Cardiac fibroblast (primary cell): ENCODE data around the gene RAE1.

Source experiments
- DNase-seq, 2 donors: peaks; one replicate each; pipeline versions ENCODE4 v3.0.0 to v3.0.0-alpha.2; 2010; ENCODE audit warnings: low read depth in 2 of 2
- H3K4me3 ChIP-seq, 2 donors: replicated peaks in 1 of 2; 1 replicate in 1 of 2; 2 replicates in 1 of 2; pipeline ENCODE4 v1.5.1; 2011; ENCODE audit warnings: low read depth in 2 of 2, low read length in 2 of 2, mild to moderate bottlenecking in 2 of 2, moderate library complexity in 1 of 2
- CTCF ChIP-seq: IDR thresholded peaks from one replicate; pipeline ENCODE4 v1.5.1; 2011; ENCODE audit warnings: low read depth, mild to moderate bottlenecking, low read length, inconsistent platforms

Gene RAE1

DNA sequence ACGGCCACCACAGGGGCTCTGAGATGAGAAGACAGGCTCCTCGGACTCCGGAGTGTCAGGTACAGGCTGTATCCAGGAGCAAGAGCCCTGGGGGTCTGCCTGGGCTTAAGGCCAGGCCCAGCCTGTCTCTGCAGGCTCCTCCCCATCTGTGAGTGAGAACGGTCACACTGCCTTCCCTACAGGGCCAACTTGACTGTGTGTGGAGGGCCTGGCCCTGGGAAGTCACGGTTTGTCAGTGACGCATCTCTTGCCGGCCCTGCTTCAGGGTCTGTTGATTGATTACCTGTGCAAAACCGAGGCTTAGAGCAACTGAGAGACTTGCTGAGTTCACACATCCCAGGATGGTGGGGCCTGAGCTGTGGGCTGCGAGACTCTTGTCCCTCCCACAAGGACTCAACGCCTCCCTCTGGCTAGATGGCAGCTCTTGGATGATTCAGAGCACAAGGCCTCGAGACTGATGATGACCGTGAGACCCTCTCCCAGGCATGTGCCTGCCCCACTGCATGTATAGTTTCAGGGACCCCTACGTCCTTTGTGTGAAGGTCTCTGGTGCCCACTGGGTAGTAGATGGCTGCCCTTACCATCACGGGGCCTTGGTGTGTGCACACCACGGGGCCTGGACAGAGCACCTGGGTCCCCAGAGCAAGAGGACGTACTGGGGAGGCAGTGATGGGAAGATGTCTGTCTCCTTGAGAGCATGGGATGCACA lies 46.1 kb downstream of the RAE1 start:
- DNase-seq, result no peak
- TF ChIP-seq CTCF, result no peak
- H3K4me3 ChIP-seq, result no peak overlapping the region

DNA sequence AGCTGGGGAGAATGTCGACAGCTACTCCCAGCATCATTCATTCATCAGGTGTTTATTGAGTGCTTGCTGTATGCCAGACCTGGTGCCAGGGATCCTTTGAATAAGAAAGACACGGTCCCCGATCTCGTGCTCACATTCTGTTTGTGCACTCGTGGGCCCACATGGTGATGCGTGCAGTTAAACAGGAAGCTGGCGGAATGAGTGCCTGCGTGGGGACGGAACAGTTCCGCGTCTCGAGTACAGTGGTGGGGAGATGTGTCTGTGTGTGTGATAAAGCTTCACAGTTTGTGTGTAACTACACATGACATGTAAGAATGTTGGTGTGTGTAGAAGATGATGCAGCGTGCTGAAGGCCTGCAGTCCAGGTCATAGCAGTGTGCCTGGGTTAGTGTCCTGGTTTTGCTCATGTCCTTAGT lies 46.6 kb downstream of the RAE1 start:
- no peak for TF ChIP-seq CTCF
- DNase-seq, result no peak
- no peak overlapping the region for H3K4me3 ChIP-seq

GRCh38 chr20:57398231-57398821 lies 47.3 kb downstream of the RAE1 start:
- TF ChIP-seq CTCF, result no peak
- no peak overlapping the region for H3K4me3 ChIP-seq
- DNase-seq, result no peak

- TF ChIP-seq CTCF, result no peak
- no peak overlapping the region for H3K4me3 ChIP-seq
- DNase-seq, result no peak
Measured at GRCh38 chr20:57398901-57399535, 48.0 kb downstream of the RAE1 start.

DNA sequence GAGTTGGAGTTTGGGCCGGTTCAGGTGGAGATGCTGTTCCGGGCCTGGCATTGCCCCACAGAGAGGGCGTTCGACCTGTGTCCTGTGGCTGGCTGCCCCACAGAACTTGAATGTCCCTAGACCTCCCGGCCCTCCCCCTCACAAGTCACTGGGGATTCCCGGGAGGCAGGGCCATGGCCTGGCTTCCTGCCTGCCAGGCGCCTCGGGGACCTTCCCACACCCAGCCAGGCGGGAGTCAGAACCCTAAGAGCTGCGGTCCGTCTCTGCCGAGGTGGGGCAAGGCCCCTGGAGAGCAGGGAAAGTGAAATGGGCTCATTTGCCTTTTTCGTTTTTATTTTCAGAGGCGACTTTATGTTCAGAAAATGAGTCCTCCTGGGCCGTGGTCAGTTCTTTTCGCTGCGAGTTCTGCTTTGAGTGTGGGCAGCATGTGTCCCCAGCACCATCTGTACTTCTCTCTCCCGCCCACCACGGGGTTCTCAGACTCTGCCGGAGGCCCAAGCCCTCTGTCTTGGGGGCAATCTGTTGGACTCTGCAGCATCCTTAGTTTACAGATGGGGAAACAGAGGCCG lies 48.6 kb downstream of the RAE1 start:
- DNase-seq, result no peak
- TF ChIP-seq CTCF, result no peak
- no peak overlapping the region for H3K4me3 ChIP-seq

DNA sequence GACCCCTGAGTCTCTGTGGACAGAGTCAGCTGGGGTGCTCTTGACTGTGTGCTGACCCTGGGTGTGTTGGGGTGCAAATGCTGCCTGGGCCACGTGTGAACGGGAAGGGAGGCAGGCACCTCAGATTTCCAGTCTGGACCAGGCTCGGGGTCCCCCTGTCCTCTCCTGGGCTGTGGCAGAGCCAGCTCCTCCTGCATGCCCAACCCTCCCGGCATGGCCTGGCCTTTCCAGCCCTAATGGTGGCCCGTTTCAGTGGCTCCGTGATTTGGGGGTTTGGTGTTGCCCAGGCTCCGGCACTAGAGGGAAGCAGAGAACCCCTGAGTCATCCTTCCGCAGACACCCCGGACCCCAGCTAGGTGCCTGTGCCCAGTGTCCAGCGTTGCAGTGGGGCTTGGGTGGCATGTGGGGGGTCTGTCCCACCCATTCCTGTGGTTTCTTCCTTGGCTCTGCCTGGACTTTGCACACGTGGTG lies 49.2 kb downstream of the RAE1 start:
- no peak for TF ChIP-seq CTCF
- no peak for DNase-seq
- H3K4me3 ChIP-seq, result no peak overlapping the region
